Neural cell (in vitro differentiated cells): Measurements from ENCODE around the gene GNG13.
"Not testable (repeated sequence)": the region's sequence is repeated elsewhere in the genome, so short reads cannot be mapped to it uniquely, and the experiment has no call there.

Source experiments
- EP300 ChIP-seq: fragments of 450-650 bp; conservative IDR thresholded peaks from 2 replicates; pipeline ENCODE4 v1.6.1; 2014; ENCODE audit warnings: antibody characterized with exemption, mild to moderate bottlenecking, moderate library complexity; ENCODE audit not compliant: poor library complexity, severe bottlenecking
- EZH2 ChIP-seq: fragments of 200-600, 300-800 bp; shearing (Covaris generic), sonication (generic); IDR thresholded peaks from 2 replicates; pipeline ENCODE4 v1.6.1; 2014; ENCODE audit warnings: antibody characterized with exemption, low read length, borderline replicate concordance, mild to moderate bottlenecking; ENCODE audit not compliant: insufficient read depth, poor library complexity, severe bottlenecking
- MXI1 ChIP-seq: fragments of 450-650 bp; conservative IDR thresholded peaks from 2 replicates; pipeline ENCODE4 v1.6.1; 2014; ENCODE audit warnings: antibody characterized with exemption, mild to moderate bottlenecking; ENCODE audit not compliant: poor library complexity, severe bottlenecking
- POLR2AphosphoS5 ChIP-seq: IDR thresholded peaks from 2 replicates; pipeline ENCODE4 v1.6.1; 2012
- RAD21 ChIP-seq: fragments of 450-650 bp; conservative IDR thresholded peaks from 2 replicates; pipeline ENCODE4 v1.6.1; 2014; ENCODE audit warnings: antibody characterized with exemption, mild to moderate bottlenecking, moderate library complexity
- SMC3 ChIP-seq: fragments of 450-650 bp; conservative IDR thresholded peaks from 2 replicates; pipeline ENCODE4 v1.6.1; 2014; ENCODE audit warnings: antibody characterized with exemption, mild to moderate bottlenecking, moderate library complexity; ENCODE audit not compliant: poor library complexity
- TAF1 ChIP-seq: IDR thresholded peaks from 2 replicates; pipeline ENCODE4 v1.6.1; 2012; ENCODE audit warnings: low read depth
- TF ChIP-seq, protein P1 (sequence below): fragments of 450-650 bp; IDR thresholded peaks from 2 replicates; pipeline ENCODE4 v1.5.1; 2014; ENCODE audit warnings: antibody characterized with exemption, mild to moderate bottlenecking, moderate library complexity; ENCODE audit not compliant: poor library complexity, severe bottlenecking

DNA sequence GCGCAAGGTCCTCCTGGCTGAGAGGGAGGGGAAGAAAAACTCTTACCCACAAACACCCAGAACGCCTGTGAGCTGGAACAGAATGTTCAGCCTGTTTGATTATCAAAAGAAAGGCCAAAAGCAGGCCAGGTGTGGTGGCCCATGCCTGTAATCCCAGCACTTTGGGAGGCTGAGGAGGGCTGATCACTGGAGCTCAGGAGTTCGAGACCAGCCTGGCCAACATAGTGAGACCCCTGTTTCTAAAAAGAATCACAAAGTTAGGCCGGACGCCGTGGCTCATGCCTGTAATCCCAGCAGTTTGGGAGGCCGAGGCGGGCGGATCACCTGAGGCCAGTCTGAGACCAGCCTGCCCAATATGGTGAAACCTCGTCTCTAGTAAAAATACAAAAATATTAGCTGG lies 24.2 kb downstream of the GNG13 start:
- TF ChIP-seq EP300, EZH2, TAF1, POLR2AphosphoS5, RAD21, MXI1, SMC3: not testable (repeated sequence)
- TF ChIP-seq, protein P1, sequence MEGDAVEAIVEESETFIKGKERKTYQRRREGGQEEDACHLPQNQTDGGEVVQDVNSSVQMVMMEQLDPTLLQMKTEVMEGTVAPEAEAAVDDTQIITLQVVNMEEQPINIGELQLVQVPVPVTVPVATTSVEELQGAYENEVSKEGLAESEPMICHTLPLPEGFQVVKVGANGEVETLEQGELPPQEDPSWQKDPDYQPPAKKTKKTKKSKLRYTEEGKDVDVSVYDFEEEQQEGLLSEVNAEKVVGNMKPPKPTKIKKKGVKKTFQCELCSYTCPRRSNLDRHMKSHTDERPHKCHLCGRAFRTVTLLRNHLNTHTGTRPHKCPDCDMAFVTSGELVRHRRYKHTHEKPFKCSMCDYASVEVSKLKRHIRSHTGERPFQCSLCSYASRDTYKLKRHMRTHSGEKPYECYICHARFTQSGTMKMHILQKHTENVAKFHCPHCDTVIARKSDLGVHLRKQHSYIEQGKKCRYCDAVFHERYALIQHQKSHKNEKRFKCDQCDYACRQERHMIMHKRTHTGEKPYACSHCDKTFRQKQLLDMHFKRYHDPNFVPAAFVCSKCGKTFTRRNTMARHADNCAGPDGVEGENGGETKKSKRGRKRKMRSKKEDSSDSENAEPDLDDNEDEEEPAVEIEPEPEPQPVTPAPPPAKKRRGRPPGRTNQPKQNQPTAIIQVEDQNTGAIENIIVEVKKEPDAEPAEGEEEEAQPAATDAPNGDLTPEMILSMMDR, result not testable (repeated sequence)
